Memory B cell (primary cell): ENCODE data around the gene ANKRD42.

Source experiments
- ATAC-seq: fragments of 150-1000 bp; cut with Tn5 transposase; 2 replicates; pipeline ENCODE4 v1.10.0; 2021; ENCODE audit warnings: low read depth, mild to moderate bottlenecking, moderate library complexity
- DNase-seq, 2 donors: peaks; one replicate each; pipeline ENCODE4 v3.0.0; 2022; ENCODE audit warnings: low spot score in 2 of 2
- H3K27ac Mint-ChIP-seq: one replicate; pipeline ENCODE4 v1.8.0; 2022; ENCODE audit warnings: mild to moderate bottlenecking, moderate library complexity, mixed read lengths
- H3K27me3 Mint-ChIP-seq: one replicate; pipeline ENCODE4 v1.8.0; 2022; ENCODE audit warnings: mixed read lengths
- H3K36me3 Mint-ChIP-seq: one replicate; pipeline ENCODE4 v1.8.0; 2022; ENCODE audit warnings: mild to moderate bottlenecking, mixed read lengths
- H3K4me1 Mint-ChIP-seq: one replicate; pipeline ENCODE4 v1.8.0; 2022; ENCODE audit warnings: mixed read lengths
- H3K4me3 Mint-ChIP-seq: one replicate; pipeline ENCODE4 v1.8.0; 2022; ENCODE audit warnings: mild to moderate bottlenecking, moderate library complexity, mixed read lengths
- H3K9me3 Mint-ChIP-seq: one replicate; pipeline ENCODE4 v1.8.0; 2022; ENCODE audit warnings: mixed read lengths

ANKRD42 gene

GRCh38 chr11:83193315-83194280 is at the start of gene ANKRD42:
TSS of gene ANKRD42 (plus strand) at chr11:83193712. CDS start at chr11:83194671, 959 bp downstream.
- ATAC-seq (peak; percentile 78), DNase-seq (peak; percentile 78 to 82)
- Mint-ChIP-seq H3K36me3 (peaks cover 4% of the 10 kb centered on the region), H3K27me3 (no peaks in the 10 kb centered on the region), H3K27ac (peak within 1 kb of the TSS; percentile 97), H3K4me1 (peaks cover 31% of the 10 kb centered on the region), H3K4me3 (peak within 1 kb of the TSS; percentile 97), H3K9me3 (no peaks in the 10 kb centered on the region)

GRCh38 chr11:83147895-83148294 is 45.6 kb upstream of the ANKRD42 start:
- Mint-ChIP-seq H3K4me1 (no peaks in the 10 kb centered on the region), H3K27me3 (no peaks in the 10 kb centered on the region), H3K27ac (peak overlapping the region; percentile 22), H3K36me3 (no peaks in the 10 kb centered on the region), H3K9me3 (no peaks in the 10 kb centered on the region), H3K4me3 (no peak overlapping the region)
- DNase-seq: no peak
- no peak for ATAC-seq

GRCh38 chr11:83150450-83150849 is 43.1 kb upstream of the ANKRD42 start:
- H3K4me3 Mint-ChIP-seq: no peak overlapping the region
- no peaks in the 10 kb centered on the region for H3K9me3 Mint-ChIP-seq
- H3K27ac Mint-ChIP-seq: no peak overlapping the region
- DNase-seq (no peak), ATAC-seq (no peak)
- H3K36me3 Mint-ChIP-seq: no peaks in the 10 kb centered on the region
- no peaks in the 10 kb centered on the region for H3K27me3 Mint-ChIP-seq
- peaks cover 2% of the 10 kb centered on the region for H3K4me1 Mint-ChIP-seq

GRCh38 chr11:83151274-83151977 is 42.1 kb upstream of the ANKRD42 start:
- H3K9me3 Mint-ChIP-seq: no peaks in the 10 kb centered on the region
- no peaks in the 10 kb centered on the region for H3K27me3 Mint-ChIP-seq
- no peak for ATAC-seq
- peaks cover 3% of the 10 kb centered on the region for H3K4me1 Mint-ChIP-seq
- no peaks in the 10 kb centered on the region for H3K36me3 Mint-ChIP-seq
- DNase-seq: no peak
- no peak overlapping the region for H3K27ac Mint-ChIP-seq
- no peak overlapping the region for H3K4me3 Mint-ChIP-seq

- H3K4me1 Mint-ChIP-seq: peaks cover 3% of the 10 kb centered on the region
- H3K9me3 Mint-ChIP-seq: no peaks in the 10 kb centered on the region
- peaks cover 3% of the 10 kb centered on the region for H3K36me3 Mint-ChIP-seq
- no peaks in the 10 kb centered on the region for H3K27me3 Mint-ChIP-seq
- no peak for ATAC-seq
- no peak for DNase-seq
- H3K27ac Mint-ChIP-seq: no peak overlapping the region
- H3K4me3 Mint-ChIP-seq: no peak overlapping the region
Observed at GRCh38 chr11:83152264-83152663, 41.2 kb upstream of the ANKRD42 start.

GRCh38 chr11:83153764-83154163 is 39.7 kb upstream of the ANKRD42 start:
- H3K4me3 Mint-ChIP-seq: no peak overlapping the region
- ATAC-seq (no peak), DNase-seq (no peak)
- H3K36me3 Mint-ChIP-seq: peaks cover 12% of the 10 kb centered on the region
- peaks cover 6% of the 10 kb centered on the region for H3K4me1 Mint-ChIP-seq
- H3K9me3 Mint-ChIP-seq: no peaks in the 10 kb centered on the region
- no peak overlapping the region for H3K27ac Mint-ChIP-seq
- no peaks in the 10 kb centered on the region for H3K27me3 Mint-ChIP-seq

- Mint-ChIP-seq H3K4me3 (peak overlapping the region; percentile 93), H3K27me3 (no peaks in the 10 kb centered on the region), H3K36me3 (peaks cover 19% of the 10 kb centered on the region), H3K4me1 (peaks cover 19% of the 10 kb centered on the region), H3K9me3 (no peaks in the 10 kb centered on the region), H3K27ac (peak overlapping the region; percentile 98)
- ATAC-seq: peak; percentile 83
- peak in 1 of 2 donors; percentile 89 for DNase-seq
Observed at GRCh38 chr11:83156144-83156995, 37.1 kb upstream of the ANKRD42 start.

GRCh38 chr11:83156996-83157593 is 36.4 kb upstream of the ANKRD42 start, which contains the start of gene PCF11:
TSS of gene PCF11 (plus strand) at chr11:83157131. CDS start at chr11:83157440, 309 bp downstream.
- peak in 1 of 2 donors; percentile 94 for DNase-seq
- Mint-ChIP-seq H3K9me3 (no peaks in the 10 kb centered on the region), H3K27me3 (no peaks in the 10 kb centered on the region), H3K27ac (peak within 1 kb of the TSS; percentile 98), H3K4me3 (peak within 1 kb of the TSS; percentile 93), H3K36me3 (peaks cover 20% of the 10 kb centered on the region), H3K4me1 (peaks cover 24% of the 10 kb centered on the region)
- ATAC-seq: peak; percentile 6

- ATAC-seq: no peak
- no peaks in the 10 kb centered on the region for H3K9me3 Mint-ChIP-seq
- DNase-seq: peak; percentile 38 to 48
- peaks cover 26% of the 10 kb centered on the region for H3K4me1 Mint-ChIP-seq
- H3K27me3 Mint-ChIP-seq: no peaks in the 10 kb centered on the region
- H3K36me3 Mint-ChIP-seq: peaks cover 20% of the 10 kb centered on the region
- peak overlapping the region; percentile 98 for H3K27ac Mint-ChIP-seq
- peak overlapping the region; percentile 93 for H3K4me3 Mint-ChIP-seq
Observed at GRCh38 chr11:83157594-83158356, 35.7 kb upstream of the ANKRD42 start.

GRCh38 chr11:83158357-83158786 is 35.1 kb upstream of the ANKRD42 start:
- ATAC-seq: no peak
- Mint-ChIP-seq H3K4me1 (peaks cover 28% of the 10 kb centered on the region), H3K27ac (peak overlapping the region; percentile 98), H3K4me3 (peak overlapping the region; percentile 93), H3K36me3 (peaks cover 20% of the 10 kb centered on the region), H3K27me3 (no peaks in the 10 kb centered on the region), H3K9me3 (no peaks in the 10 kb centered on the region)
- DNase-seq: no peak

- DNase-seq: no peak
Observed at GRCh38 chr11:83158965-83159901, 34.3 kb upstream of the ANKRD42 start.

More at GRCh38 chr11:83158965-83159901, 34.3 kb upstream of the ANKRD42 start:
- peak overlapping the region; percentile 98 for H3K27ac Mint-ChIP-seq
- no peaks in the 10 kb centered on the region for H3K27me3 Mint-ChIP-seq
- H3K9me3 Mint-ChIP-seq: no peaks in the 10 kb centered on the region
- peak overlapping the region; percentile 93 for H3K4me3 Mint-ChIP-seq
- H3K36me3 Mint-ChIP-seq: peaks cover 23% of the 10 kb centered on the region
- H3K4me1 Mint-ChIP-seq: peaks cover 31% of the 10 kb centered on the region
- no peak for ATAC-seq
